ENCODE data around the gene SLC5A2.
"Not testable (repeated sequence)": the region's sequence is repeated elsewhere in the genome, so short reads cannot be mapped to it uniquely, and the experiment has no call there.

SLC5A2 gene

GRCh38 chr16:31476303-31477219, 6.4 kb upstream of the SLC5A2 start:
- DNase-seq, result peak; percentile 43 to 62

- no peak for DNase-seq
These were observed 5.4 kb upstream of the SLC5A2 start for GRCh38 chr16:31477220-31478216.

- no peak for DNase-seq
These were observed 4.0 kb upstream of the SLC5A2 start for GRCh38 chr16:31478956-31479355.

GRCh38 chr16:31479751-31480150, 3.2 kb upstream of the SLC5A2 start:
- no peak for DNase-seq

- DNase-seq, result peak; percentile 16 to 28
These were observed 1.9 kb upstream of the SLC5A2 start for GRCh38 chr16:31480851-31481536.

- DNase-seq, result not testable (repeated sequence)
These were observed 1.1 kb downstream of the SLC5A2 start for GRCh38 chr16:31484048-31484447.

- DNase-seq, result no peak
These were observed 1.7 kb downstream of the SLC5A2 start for GRCh38 chr16:31484491-31485171.

GRCh38 chr16:31485571-31485970, 2.6 kb downstream of the SLC5A2 start:
- no peak for DNase-seq

- no peak for DNase-seq
These were observed 3.1 kb downstream of the SLC5A2 start for GRCh38 chr16:31486045-31486444.

- peak; percentile 35 to 37 for DNase-seq
These were observed 4.3 kb downstream of the SLC5A2 start for GRCh38 chr16:31487071-31487719.

GRCh38 chr16:31487720-31488467, 5.0 kb downstream of the SLC5A2 start:
- peak in 1 of 2 donors; percentile 21 for DNase-seq

- DNase-seq, result no peak
These were observed 5.8 kb downstream of the SLC5A2 start for GRCh38 chr16:31488468-31489297.

GRCh38 chr16:31489298-31489564, 6.3 kb downstream of the SLC5A2 start:
- DNase-seq, result no peak

GRCh38 chr16:31489616-31490584, 7.0 kb downstream of the SLC5A2 start:
- DNase-seq, result no peak

GRCh38 chr16:31491778-31492418, 9.0 kb downstream of the SLC5A2 start:
- DNase-seq, result no peak

- no peak for DNase-seq
These were observed 10.7 kb downstream of the SLC5A2 start for GRCh38 chr16:31493506-31494125.

GRCh38 chr16:31496670-31497069, 13.7 kb downstream of the SLC5A2 start:
- no peak for DNase-seq

GRCh38 chr16:31498493-31498892, 15.6 kb downstream of the SLC5A2 start:
- no peak for DNase-seq
